Astrocyte of the spinal cord (primary cell): ENCODE measurements around the gene TNIK.

Source experiments
- DNase-seq: peaks from one replicate; pipeline ENCODE4 v3.0.0; 2011; ENCODE audit warnings: low read depth, low spot score
- H3K4me3 ChIP-seq: 2 replicates; pipeline ENCODE4 v1.5.1; 2011; ENCODE audit warnings: low read depth, mild to moderate bottlenecking, low read length, moderate library complexity
- CTCF ChIP-seq: IDR thresholded peaks from 2 replicates; pipeline ENCODE4 v1.5.1; 2012; ENCODE audit warnings: low read depth, mild to moderate bottlenecking, low read length, inconsistent platforms
- in situ Hi-C: cut with HindIII; loops from 2 replicates; pipeline ENCODE4 v1.10.0; 2017; ENCODE audit warnings: low sequenced_read_pairs

TNIK gene

GRCh38 chr3:171021377-171021776, 438.8 kb downstream of the TNIK start:
- DNase-seq: no peak
- TF ChIP-seq CTCF: no peak
- in situ Hi-C loops: no loop called here
- no peak overlapping the region for H3K4me3 ChIP-seq

GRCh38 chr3:171018156-171018935, 441.9 kb downstream of the TNIK start:
- no peak for DNase-seq
- in situ Hi-C loops: no loop called here
- no peak overlapping the region for H3K4me3 ChIP-seq
- TF ChIP-seq CTCF: peak; percentile 36

- TF ChIP-seq CTCF: no peak
- no peak overlapping the region for H3K4me3 ChIP-seq
- no peak for DNase-seq
- in situ Hi-C loops: no loop called here
Observed at GRCh38 chr3:171013822-171014748, 446.1 kb downstream of the TNIK start.

- DNase-seq: no peak
- no peak for TF ChIP-seq CTCF
- in situ Hi-C loops: no loop called here
- no peak overlapping the region for H3K4me3 ChIP-seq
Observed at GRCh38 chr3:171011873-171012336, 448.3 kb downstream of the TNIK start.
